ENCODE data around the gene BANF2.

GRCh38 chr20:17743677-17744076 is 43.9 kb downstream of the BANF2 start:
- TF ChIP-seq TAF1 (IDR thresholded peaks at IDR 0.05; ENCODE audit: borderline replicate concordance, low read depth, low read length), result no peak
- no peak for TF ChIP-seq PBX3 (IDR thresholded peaks at IDR 0.05)
